ENCODE measurements around the gene KRTAP10-9.

KRTAP10-9 gene

GRCh38 chr21:44618504-44618903 lies 8.4 kb upstream of the KRTAP10-9 start:
- peak overlapping the region; percentile 55 for H2AFZ ChIP-seq (ENCODE audit: low read depth, low read length, severe bottlenecking)
- peak overlapping the region; percentile 10; the same call in 1 of the 2 replicates for H3K27ac ChIP-seq (ENCODE audit: low read depth, low read length)
- peak overlapping the region; percentile 13 for H3K4me2 ChIP-seq (ENCODE audit: low read depth, low read length, poor library complexity, severe bottlenecking)

GRCh38 chr21:44618909-44619308 lies 8.0 kb upstream of the KRTAP10-9 start:
- no peak for TF ChIP-seq CTCF (IDR thresholded peaks at IDR 0.05; ENCODE audit: insufficient read depth, low read length, poor library complexity, severe bottlenecking)
- no peak for TF ChIP-seq EZH2phosphoT487 (conservative IDR thresholded peaks at IDR 0.05; ENCODE audit: low read length)
- no peaks in the 10 kb centered on the region for H3K79me2 ChIP-seq (ENCODE audit: insufficient read depth, low read length)
- H3K9ac ChIP-seq (ENCODE audit: low read length): no peak overlapping the region
- no peaks in the 10 kb centered on the region for H3K36me3 ChIP-seq (ENCODE audit: low read length)
- H3K27me3 ChIP-seq (ENCODE audit: low read length): no peaks in the 10 kb centered on the region
- H3F3A ChIP-seq (ENCODE audit: insufficient read depth): no peaks in the 10 kb centered on the region
- no peaks in the 10 kb centered on the region for H3K9me2 ChIP-seq (replicated peaks; ENCODE audit: insufficient read depth, low read length)
- peak overlapping the region; percentile 55 for H2AFZ ChIP-seq (ENCODE audit: low read depth, low read length, severe bottlenecking)
- H3K4me2 ChIP-seq (ENCODE audit: low read depth, low read length, poor library complexity, severe bottlenecking): peak overlapping the region; percentile 13
- peaks cover under 1% of the 10 kb centered on the region; the same call in 1 of the 2 replicates for H3K9me3 ChIP-seq (ENCODE audit: insufficient read depth, low read length)
- H4K20me1 ChIP-seq (ENCODE audit: low read depth, low read length): no peaks in the 10 kb centered on the region
- H3K4me3 ChIP-seq (ENCODE audit: insufficient read depth, low read length, poor library complexity, severe bottlenecking): no peak overlapping the region
- peak overlapping the region; percentile 10; the same call in 1 of the 2 replicates for H3K27ac ChIP-seq (ENCODE audit: low read depth, low read length)

More at GRCh38 chr21:44618504-44618903, 8.4 kb upstream of the KRTAP10-9 start:
- Histone ChIP-seq H3K79me2 (ENCODE audit: insufficient read depth, low read length) (no peaks in the 10 kb centered on the region), H3F3A (ENCODE audit: insufficient read depth) (no peaks in the 10 kb centered on the region), H3K4me3 (ENCODE audit: insufficient read depth, low read length, poor library complexity, severe bottlenecking) (no peak overlapping the region), H3K27me3 (ENCODE audit: low read length) (no peaks in the 10 kb centered on the region), H3K9ac (ENCODE audit: low read length) (no peak overlapping the region), H3K9me2 (replicated peaks; ENCODE audit: insufficient read depth, low read length) (no peaks in the 10 kb centered on the region), H3K9me3 (ENCODE audit: insufficient read depth, low read length) (no peaks in the 10 kb centered on the region; the same call in 1 of the 2 replicates), H4K20me1 (ENCODE audit: low read depth, low read length) (no peaks in the 10 kb centered on the region), H3K36me3 (ENCODE audit: low read length) (no peaks in the 10 kb centered on the region)
- TF ChIP-seq CTCF (IDR thresholded peaks at IDR 0.05; ENCODE audit: insufficient read depth, low read length, poor library complexity, severe bottlenecking): peak; percentile 13
- no peak for TF ChIP-seq EZH2phosphoT487 (conservative IDR thresholded peaks at IDR 0.05; ENCODE audit: low read length)

- H3K9me3 ChIP-seq (ENCODE audit: insufficient read depth, low read length): peaks cover 10% of the 10 kb centered on the region; the same call in 1 of the 2 replicates
- no peak overlapping the region for H2AFZ ChIP-seq (ENCODE audit: low read depth, low read length, severe bottlenecking)
- no peak overlapping the region for H3K4me2 ChIP-seq (ENCODE audit: low read depth, low read length, poor library complexity, severe bottlenecking)
- H3K9me2 ChIP-seq (replicated peaks; ENCODE audit: insufficient read depth, low read length): no peaks in the 10 kb centered on the region
- no peaks in the 10 kb centered on the region for H3K79me2 ChIP-seq (ENCODE audit: insufficient read depth, low read length)
- H3K27ac ChIP-seq (ENCODE audit: low read depth, low read length): no peak overlapping the region
- H3K9ac ChIP-seq (ENCODE audit: low read length): no peak overlapping the region
- H3K4me3 ChIP-seq (ENCODE audit: insufficient read depth, low read length, poor library complexity, severe bottlenecking): no peak overlapping the region
- no peaks in the 10 kb centered on the region for H3K36me3 ChIP-seq (ENCODE audit: low read length)
- no peaks in the 10 kb centered on the region for H3F3A ChIP-seq (ENCODE audit: insufficient read depth)
- no peaks in the 10 kb centered on the region for H4K20me1 ChIP-seq (ENCODE audit: low read depth, low read length)
- no peaks in the 10 kb centered on the region for H3K27me3 ChIP-seq (ENCODE audit: low read length)
- TF ChIP-seq EZH2phosphoT487 (conservative IDR thresholded peaks at IDR 0.05; ENCODE audit: low read length): no peak
- TF ChIP-seq CTCF (IDR thresholded peaks at IDR 0.05; ENCODE audit: insufficient read depth, low read length, poor library complexity, severe bottlenecking): no peak
Measured at GRCh38 chr21:44619886-44620285, 7.0 kb upstream of the KRTAP10-9 start.
